Body of pancreas (tissue), 4 donors: Measurements from ENCODE around the gene CKM.

Experiments
- POLR2A ChIP-seq, 3 donors: fragments of 450-650 bp; IDR thresholded peaks; one replicate each; pipeline ENCODE4 v1.6.1; 2016; ENCODE audit warnings: antibody characterized with exemption in 3 of 3, mild to moderate bottlenecking in 2 of 3
- TF ChIP-seq, protein P1 (sequence below), 7 experiments: fragments of 450-650 bp in 4 of 7; fragments of 200-600 bp in 3 of 7; sonication (generic) in 3 of 7; IDR thresholded peaks; one replicate each; pipeline ENCODE4 v1.5.1; 2016 to 2019; ENCODE audit warnings: antibody characterized with exemption in 7 of 7

DNA sequence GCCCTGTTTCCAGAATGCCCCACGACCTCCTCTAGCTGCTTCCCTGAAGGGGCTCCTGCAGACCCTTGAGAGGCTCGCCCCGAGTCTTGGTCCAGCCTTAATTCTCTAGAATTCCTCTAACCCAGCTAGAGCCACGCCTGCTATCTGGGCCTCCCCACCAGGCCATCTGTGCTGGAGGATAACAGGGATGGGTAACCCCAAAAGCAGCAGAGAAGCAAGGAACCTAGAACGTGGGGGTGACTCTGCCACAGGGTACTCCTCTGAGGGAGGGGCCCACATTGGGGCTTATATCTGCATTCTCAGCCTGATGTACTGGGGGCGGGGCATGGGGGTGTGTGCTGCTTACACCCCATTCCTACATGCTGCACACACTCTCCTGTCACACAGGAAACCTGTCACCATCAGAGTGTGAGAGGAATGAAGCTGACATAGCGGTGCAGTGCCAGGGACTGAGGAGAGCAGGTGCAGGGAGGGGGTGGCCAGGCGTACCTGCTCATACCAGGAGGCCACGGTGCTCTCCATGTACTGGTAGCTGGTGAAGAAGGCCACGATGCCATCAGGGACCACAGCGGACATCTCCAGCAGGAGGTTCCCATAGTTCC, 31.7 kb upstream of the CKM start:
- TF ChIP-seq, protein P1, sequence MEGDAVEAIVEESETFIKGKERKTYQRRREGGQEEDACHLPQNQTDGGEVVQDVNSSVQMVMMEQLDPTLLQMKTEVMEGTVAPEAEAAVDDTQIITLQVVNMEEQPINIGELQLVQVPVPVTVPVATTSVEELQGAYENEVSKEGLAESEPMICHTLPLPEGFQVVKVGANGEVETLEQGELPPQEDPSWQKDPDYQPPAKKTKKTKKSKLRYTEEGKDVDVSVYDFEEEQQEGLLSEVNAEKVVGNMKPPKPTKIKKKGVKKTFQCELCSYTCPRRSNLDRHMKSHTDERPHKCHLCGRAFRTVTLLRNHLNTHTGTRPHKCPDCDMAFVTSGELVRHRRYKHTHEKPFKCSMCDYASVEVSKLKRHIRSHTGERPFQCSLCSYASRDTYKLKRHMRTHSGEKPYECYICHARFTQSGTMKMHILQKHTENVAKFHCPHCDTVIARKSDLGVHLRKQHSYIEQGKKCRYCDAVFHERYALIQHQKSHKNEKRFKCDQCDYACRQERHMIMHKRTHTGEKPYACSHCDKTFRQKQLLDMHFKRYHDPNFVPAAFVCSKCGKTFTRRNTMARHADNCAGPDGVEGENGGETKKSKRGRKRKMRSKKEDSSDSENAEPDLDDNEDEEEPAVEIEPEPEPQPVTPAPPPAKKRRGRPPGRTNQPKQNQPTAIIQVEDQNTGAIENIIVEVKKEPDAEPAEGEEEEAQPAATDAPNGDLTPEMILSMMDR (IDR thresholded peaks at IDR 0.05) = no peak
- TF ChIP-seq POLR2A (IDR thresholded peaks at IDR 0.05) = no peak
